GM12878 (cell line): ENCODE measurements around the gene NELL1.

Source experiments
- EP300 ChIP-seq, 2 experiments: fragments of 150-350 bp in 1 of 2; IDR thresholded peaks; 2 replicates each; pipeline ENCODE4 v1.6.1; 2011 to 2012; ENCODE audit warnings: low read depth in 2 of 2, low read length in 2 of 2, borderline replicate concordance in 1 of 2, improper control_type of control experiment in 1 of 2, inconsistent platforms in 1 of 2; ENCODE audit not compliant: control insufficient read depth in 1 of 2
- ESRRA ChIP-seq: IDR thresholded peaks from 2 replicates; pipeline ENCODE4 v1.6.1; 2012; ENCODE audit warnings: mild to moderate bottlenecking, low read length, improper control_type of control experiment
- EZH2 ChIP-seq: IDR thresholded peaks from 2 replicates; pipeline ENCODE4 v1.6.1; 2012; ENCODE audit warnings: low read depth, mild to moderate bottlenecking, control low read depth, inconsistent platforms, low read length, borderline replicate concordance; ENCODE audit not compliant: control insufficient read depth
- FOS ChIP-seq: IDR thresholded peaks from 3 replicates; pipeline ENCODE4 v1.6.1; 2011; ENCODE audit warnings: borderline replicate concordance; ENCODE audit not compliant: insufficient read length; ENCODE audit errors: extremely low read depth
- HDAC6 ChIP-seq: fragments of 200-600 bp; sonication (generic); IDR thresholded peaks from one replicate; pipeline ENCODE4 v1.8.0; 2017; ENCODE audit warnings: antibody characterized with exemption; ENCODE audit not compliant: unreplicated experiment
- JUND ChIP-seq: IDR thresholded peaks from 2 replicates; pipeline ENCODE4 v1.6.1; 2012; ENCODE audit warnings: low read depth, mild to moderate bottlenecking, low read length, improper control_type of control experiment, moderate library complexity
- MTA2 ChIP-seq: fragments of 450-650 bp; IDR thresholded peaks from 2 replicates; pipeline ENCODE4 v1.6.1; 2016; ENCODE audit warnings: low read depth, mild to moderate bottlenecking, moderate library complexity
- MXI1 ChIP-seq: fragments of 150-350 bp; IDR thresholded peaks from 2 replicates; pipeline ENCODE4 v1.6.1; 2011; ENCODE audit warnings: low read depth, mild to moderate bottlenecking, inconsistent platforms, low read length, improper control_type of control experiment
- NR2C2 ChIP-seq: IDR thresholded peaks from 2 replicates; pipeline ENCODE4 v1.6.1; 2011; ENCODE audit warnings: borderline replicate concordance, low read depth; ENCODE audit not compliant: control insufficient read depth, insufficient read length
- POLR2A ChIP-seq: IDR thresholded peaks from 2 replicates; pipeline ENCODE4 v1.6.1; 2011; ENCODE audit warnings: low read depth, mild to moderate bottlenecking, low read length
- POLR2AphosphoS5 ChIP-seq: IDR thresholded peaks from 2 replicates; pipeline ENCODE4 v1.6.1; 2011; ENCODE audit warnings: mild to moderate bottlenecking, low read length, inconsistent platforms
- SMAD1 ChIP-seq: fragments of 450-650 bp; IDR thresholded peaks from 2 replicates; pipeline ENCODE4 v1.6.1; 2018; ENCODE audit warnings: mild to moderate bottlenecking, low read depth; ENCODE audit not compliant: partially characterized antibody
- TF ChIP-seq, protein P1 (sequence below): IDR thresholded peaks from 2 replicates; pipeline ENCODE4 v1.6.1; 2012; ENCODE audit warnings: low read length, inconsistent platforms
- TF ChIP-seq, protein P2 (sequence below), 3 experiments: IDR thresholded peaks in 2 of 3; conservative IDR thresholded peaks in 1 of 3; 2 replicates each; pipeline ENCODE4 v1.5.1; 2011; ENCODE audit warnings: low read depth in 3 of 3, low read length in 3 of 3, mild to moderate bottlenecking in 3 of 3, control low read depth in 2 of 3, moderate library complexity in 2 of 3, inconsistent platforms in 1 of 3, mixed read lengths in 1 of 3; ENCODE audit not compliant: control insufficient read depth in 2 of 3, insufficient read depth in 1 of 3; ENCODE audit errors: extremely low read depth in 1 of 3

DNA sequence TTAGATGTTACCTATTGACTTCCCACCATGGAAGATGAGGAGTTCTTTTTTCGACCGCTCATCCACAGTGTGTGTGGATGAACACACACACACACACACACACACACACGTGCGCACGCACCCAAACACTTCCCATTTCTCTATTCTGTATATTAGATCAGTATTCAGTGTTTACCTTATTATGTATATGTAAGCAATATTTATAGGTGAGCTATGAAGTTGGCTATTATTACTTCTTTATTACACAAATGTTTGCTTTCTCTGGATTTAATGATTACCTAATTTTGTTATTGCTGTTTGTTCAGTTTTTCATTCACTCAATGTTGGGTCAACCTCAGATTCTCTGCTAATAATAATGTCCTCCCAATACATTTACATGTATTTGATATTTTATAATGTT, 721.0 kb downstream of the NELL1 start:
- TF ChIP-seq HDAC6 (no peak), POLR2A (no peak), JUND (no peak), MXI1 (no peak), NR2C2 (no peak), EZH2 (no peak), FOS (no peak), EP300 (IDR thresholded peaks at IDR 0.05; ENCODE audit: borderline replicate concordance in 1 of 2, control insufficient read depth in 1 of 2, low read depth in 2 of 2, low read length in 2 of 2) (no peak), SMAD1 (no peak), MTA2 (no peak), ESRRA (no peak), POLR2AphosphoS5 (no peak)
- TF ChIP-seq, protein P1, sequence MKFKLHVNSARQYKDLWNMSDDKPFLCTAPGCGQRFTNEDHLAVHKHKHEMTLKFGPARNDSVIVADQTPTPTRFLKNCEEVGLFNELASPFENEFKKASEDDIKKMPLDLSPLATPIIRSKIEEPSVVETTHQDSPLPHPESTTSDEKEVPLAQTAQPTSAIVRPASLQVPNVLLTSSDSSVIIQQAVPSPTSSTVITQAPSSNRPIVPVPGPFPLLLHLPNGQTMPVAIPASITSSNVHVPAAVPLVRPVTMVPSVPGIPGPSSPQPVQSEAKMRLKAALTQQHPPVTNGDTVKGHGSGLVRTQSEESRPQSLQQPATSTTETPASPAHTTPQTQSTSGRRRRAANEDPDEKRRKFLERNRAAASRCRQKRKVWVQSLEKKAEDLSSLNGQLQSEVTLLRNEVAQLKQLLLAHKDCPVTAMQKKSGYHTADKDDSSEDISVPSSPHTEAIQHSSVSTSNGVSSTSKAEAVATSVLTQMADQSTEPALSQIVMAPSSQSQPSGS: no peak
- TF ChIP-seq, protein P2, sequence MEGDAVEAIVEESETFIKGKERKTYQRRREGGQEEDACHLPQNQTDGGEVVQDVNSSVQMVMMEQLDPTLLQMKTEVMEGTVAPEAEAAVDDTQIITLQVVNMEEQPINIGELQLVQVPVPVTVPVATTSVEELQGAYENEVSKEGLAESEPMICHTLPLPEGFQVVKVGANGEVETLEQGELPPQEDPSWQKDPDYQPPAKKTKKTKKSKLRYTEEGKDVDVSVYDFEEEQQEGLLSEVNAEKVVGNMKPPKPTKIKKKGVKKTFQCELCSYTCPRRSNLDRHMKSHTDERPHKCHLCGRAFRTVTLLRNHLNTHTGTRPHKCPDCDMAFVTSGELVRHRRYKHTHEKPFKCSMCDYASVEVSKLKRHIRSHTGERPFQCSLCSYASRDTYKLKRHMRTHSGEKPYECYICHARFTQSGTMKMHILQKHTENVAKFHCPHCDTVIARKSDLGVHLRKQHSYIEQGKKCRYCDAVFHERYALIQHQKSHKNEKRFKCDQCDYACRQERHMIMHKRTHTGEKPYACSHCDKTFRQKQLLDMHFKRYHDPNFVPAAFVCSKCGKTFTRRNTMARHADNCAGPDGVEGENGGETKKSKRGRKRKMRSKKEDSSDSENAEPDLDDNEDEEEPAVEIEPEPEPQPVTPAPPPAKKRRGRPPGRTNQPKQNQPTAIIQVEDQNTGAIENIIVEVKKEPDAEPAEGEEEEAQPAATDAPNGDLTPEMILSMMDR (IDR thresholded peaks at IDR 0.05 in 2 of 3, conservative IDR thresholded peaks at IDR 0.05 in 1 of 3; ENCODE audit: control insufficient read depth in 2 of 3, extremely low read depth in 1 of 3, insufficient read depth in 1 of 3, low read depth in 3 of 3, low read length in 3 of 3): no peak
